ENCODE data around the gene DESI1. TPM values are rescaled to one million over a fixed set of nuclear protein-coding genes. Genes with fewer than 3 reads are reported as not detected.
"Not testable (repeated sequence)": the region's sequence is repeated elsewhere in the genome, so short reads cannot be mapped to it uniquely, and the experiment has no call there.

Gene DESI1
- total RNA-seq, 1 donor from 2014 or later: 26.1 TPM

DNA sequence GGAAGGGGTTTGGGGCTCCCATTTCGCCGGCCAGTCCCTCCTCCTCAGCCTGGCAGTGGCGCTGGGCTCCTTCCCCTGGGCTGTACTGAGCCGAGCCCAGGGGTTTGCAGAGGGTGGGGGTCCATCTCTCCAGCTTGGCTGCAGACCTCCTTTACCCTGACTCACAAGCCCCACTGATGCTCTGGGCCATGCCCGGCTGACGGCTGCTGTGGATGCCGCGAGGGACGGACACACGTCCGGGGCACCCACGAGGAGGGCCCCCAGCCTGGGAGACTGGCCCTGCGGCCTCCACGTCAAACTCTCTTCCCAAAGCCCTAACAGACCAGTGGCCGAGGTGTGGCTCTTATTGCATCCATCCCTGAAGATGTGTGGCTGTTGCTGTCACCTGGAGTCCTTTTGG lies 45.3 kb downstream of the DESI1 start:
- Histone ChIP-seq H3K27me3 (ENCODE audit: low read depth) (no peaks in the 10 kb centered on the region), H3K9me3 (no peaks in the 10 kb centered on the region), H3K4me1 (peaks cover 5% of the 10 kb centered on the region), H3K27ac (no peak overlapping the region), H3K4me3 (no peak overlapping the region), H3K36me3 (peaks cover 57% of the 10 kb centered on the region)
- intact Hi-C loops (cut with DNase I): no loop called here
- ATAC-seq (peak in 1 of 2 donors; percentile 3), DNase-seq (no peak)
- TF ChIP-seq, protein P1, sequence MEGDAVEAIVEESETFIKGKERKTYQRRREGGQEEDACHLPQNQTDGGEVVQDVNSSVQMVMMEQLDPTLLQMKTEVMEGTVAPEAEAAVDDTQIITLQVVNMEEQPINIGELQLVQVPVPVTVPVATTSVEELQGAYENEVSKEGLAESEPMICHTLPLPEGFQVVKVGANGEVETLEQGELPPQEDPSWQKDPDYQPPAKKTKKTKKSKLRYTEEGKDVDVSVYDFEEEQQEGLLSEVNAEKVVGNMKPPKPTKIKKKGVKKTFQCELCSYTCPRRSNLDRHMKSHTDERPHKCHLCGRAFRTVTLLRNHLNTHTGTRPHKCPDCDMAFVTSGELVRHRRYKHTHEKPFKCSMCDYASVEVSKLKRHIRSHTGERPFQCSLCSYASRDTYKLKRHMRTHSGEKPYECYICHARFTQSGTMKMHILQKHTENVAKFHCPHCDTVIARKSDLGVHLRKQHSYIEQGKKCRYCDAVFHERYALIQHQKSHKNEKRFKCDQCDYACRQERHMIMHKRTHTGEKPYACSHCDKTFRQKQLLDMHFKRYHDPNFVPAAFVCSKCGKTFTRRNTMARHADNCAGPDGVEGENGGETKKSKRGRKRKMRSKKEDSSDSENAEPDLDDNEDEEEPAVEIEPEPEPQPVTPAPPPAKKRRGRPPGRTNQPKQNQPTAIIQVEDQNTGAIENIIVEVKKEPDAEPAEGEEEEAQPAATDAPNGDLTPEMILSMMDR (IDR thresholded peaks at IDR 0.05): no peak

DNA sequence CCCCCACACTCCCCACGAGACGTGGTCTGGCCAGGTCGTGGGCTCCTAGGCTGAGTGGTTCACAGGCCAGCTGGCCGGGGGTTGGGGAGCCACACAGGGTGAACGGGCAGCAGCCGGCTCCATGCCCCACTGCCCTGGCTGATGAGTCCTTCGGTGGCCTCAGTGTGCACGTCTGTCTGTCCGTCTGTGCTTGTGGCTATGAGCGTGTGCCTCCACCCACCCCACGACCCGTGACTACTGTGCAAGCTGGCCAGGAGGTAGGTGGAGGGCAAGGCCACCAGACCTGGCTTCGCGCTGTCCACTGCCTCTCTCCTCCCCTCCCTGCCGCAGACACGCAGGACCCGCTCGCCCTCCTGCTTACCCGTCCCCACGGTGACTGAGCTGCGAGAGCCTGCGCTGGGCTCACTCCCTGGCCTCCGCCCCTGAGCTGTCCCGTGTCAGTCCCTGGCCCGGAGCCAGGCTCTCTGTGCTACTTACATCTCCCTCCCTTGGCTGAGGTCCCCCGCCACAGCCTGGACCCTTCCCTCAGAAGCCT lies 45.9 kb downstream of the DESI1 start:
- Histone ChIP-seq H3K9me3 (no peaks in the 10 kb centered on the region), H3K4me1 (peaks cover 5% of the 10 kb centered on the region), H3K4me3 (no peak overlapping the region), H3K27ac (no peak overlapping the region), H3K27me3 (ENCODE audit: low read depth) (no peaks in the 10 kb centered on the region), H3K36me3 (peaks cover 51% of the 10 kb centered on the region)
- peak; percentile 22 to 25 for ATAC-seq
- intact Hi-C loops (cut with DNase I): no loop called here
- TF ChIP-seq, protein P1 (IDR thresholded peaks at IDR 0.05): no peak
- DNase-seq: no peak

DNA sequence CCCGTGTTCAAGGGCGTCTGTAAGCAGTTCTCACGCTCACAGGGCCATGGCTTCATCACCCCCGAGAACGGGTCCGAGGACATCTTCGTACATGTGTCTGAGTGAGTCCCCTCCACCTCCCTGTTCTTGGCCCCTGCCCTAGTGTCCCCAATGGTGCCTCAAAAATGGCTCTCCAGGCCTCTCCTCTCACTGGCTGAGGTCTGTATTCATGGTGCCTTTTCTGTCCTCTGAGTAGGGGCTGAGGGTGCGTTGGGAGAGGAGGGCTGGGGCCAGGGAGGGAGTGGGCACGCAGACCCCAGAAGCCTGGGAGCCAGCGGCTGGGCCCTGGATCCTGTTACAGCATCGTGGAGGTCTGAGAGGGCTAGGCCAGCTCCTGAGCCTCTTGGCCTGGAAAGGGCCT lies 47.2 kb downstream of the DESI1 start:
- H3K27me3 ChIP-seq (ENCODE audit: low read depth): no peaks in the 10 kb centered on the region
- DNase-seq: no peak
- intact Hi-C loops (cut with DNase I): no loop called here

DNA sequence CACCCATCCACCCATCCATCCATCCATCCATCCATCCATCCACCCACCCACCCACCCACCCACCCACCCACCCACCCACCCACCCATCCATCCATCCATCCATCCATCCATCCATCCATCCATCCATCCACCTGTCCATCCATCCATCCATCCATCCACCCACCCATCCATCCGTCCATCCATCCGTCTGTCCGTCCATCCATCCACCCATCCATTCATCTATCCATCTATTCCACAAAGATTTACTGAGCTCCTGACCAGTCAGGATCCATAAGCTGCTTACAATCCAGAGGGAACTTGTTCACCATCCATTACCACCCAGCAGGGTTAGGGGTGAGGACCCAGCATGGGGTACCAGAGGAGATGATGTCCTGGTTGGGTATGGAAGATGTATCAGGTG lies 48.5 kb downstream of the DESI1 start:
- intact Hi-C loops (cut with DNase I); ATAC-seq; H3K27me3 ChIP-seq (ENCODE audit: low read depth); H3K4me3 ChIP-seq; DNase-seq; H3K27ac ChIP-seq; H3K9me3 ChIP-seq; H3K4me1 ChIP-seq: not testable (repeated sequence)
- H3K36me3 ChIP-seq: peaks cover 25% of the 10 kb centered on the region

More for the DNA sequence above, 47.2 kb downstream of the DESI1 start:
- peaks cover 39% of the 10 kb centered on the region for H3K36me3 ChIP-seq
- peaks cover 5% of the 10 kb centered on the region for H3K4me1 ChIP-seq
- H3K9me3 ChIP-seq: no peaks in the 10 kb centered on the region
- no peak for ATAC-seq
- H3K4me3 ChIP-seq: no peak overlapping the region
- H3K27ac ChIP-seq: no peak overlapping the region
- TF ChIP-seq, protein P1 (IDR thresholded peaks at IDR 0.05): no peak

DNA sequence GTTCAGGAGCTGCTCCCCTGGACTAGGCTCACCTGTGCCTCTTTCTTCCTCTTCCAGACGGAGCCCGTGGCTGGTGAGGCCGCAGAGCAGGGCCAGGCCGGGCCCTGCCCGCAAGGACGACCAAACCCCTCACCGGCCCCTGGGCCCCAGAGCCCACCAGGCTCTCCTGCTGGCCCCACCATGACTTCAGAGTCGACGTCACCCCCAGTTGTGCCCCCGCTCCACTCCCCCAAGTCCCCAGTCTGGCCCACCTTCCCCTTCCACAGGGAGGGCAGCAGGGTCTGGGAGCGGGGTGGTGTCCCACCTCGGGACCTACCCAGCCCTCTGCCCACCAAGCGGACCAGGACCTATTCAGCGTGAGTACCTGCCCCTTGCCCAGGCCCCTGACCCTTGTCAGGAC lies 49.1 kb downstream of the DESI1 start:
- intact Hi-C loops (cut with DNase I): no loop called here
- Histone ChIP-seq H3K27me3 (ENCODE audit: low read depth) (no peaks in the 10 kb centered on the region), H3K27ac (no peak overlapping the region), H3K36me3 (peaks cover 20% of the 10 kb centered on the region), H3K9me3 (no peaks in the 10 kb centered on the region), H3K4me3 (no peak overlapping the region), H3K4me1 (peaks cover 5% of the 10 kb centered on the region)
- TF ChIP-seq, protein P1 (IDR thresholded peaks at IDR 0.05): no peak
- ATAC-seq (no peak), DNase-seq (no peak)

DNA sequence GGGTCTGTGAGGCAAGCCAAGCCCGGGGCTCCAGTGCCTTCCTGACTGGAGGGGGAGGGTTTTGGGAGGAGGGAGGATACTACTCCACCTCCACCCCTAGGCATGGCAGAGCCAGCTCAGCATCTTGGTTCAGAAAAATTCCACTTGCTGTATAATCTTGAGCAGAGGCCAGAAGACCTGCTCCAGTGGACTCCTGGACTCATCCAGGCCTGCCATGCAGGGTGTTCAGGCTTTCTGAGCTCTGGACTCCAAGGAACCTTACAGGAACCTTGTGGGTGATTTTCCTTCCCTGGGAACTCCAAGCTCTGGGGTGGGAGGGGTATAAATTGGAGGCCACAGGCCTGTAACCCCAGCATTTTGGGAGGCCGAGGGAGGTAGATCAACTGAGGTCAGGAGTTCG lies 50.6 kb downstream of the DESI1 start:
- Histone ChIP-seq H3K27ac (no peak overlapping the region), H3K9me3 (no peaks in the 10 kb centered on the region), H3K4me1 (peaks cover 3% of the 10 kb centered on the region), H3K36me3 (peaks cover 4% of the 10 kb centered on the region), H3K4me3 (no peak overlapping the region), H3K27me3 (ENCODE audit: low read depth) (no peaks in the 10 kb centered on the region)
- TF ChIP-seq, protein P1 (IDR thresholded peaks at IDR 0.05): no peak
- intact Hi-C loops (cut with DNase I): no loop called here
- DNase-seq (no peak), ATAC-seq (no peak)
